Epithelial cell of proximal tubule (primary cell): Measurements from ENCODE around the gene CELF4. TPM values are rescaled to one million over a fixed set of nuclear protein-coding genes. Genes with fewer than 3 reads are reported as not detected.

Source experiments
- DNase-seq: peaks from one replicate; pipeline ENCODE4 v3.0.0-alpha.2; 2011; ENCODE audit warnings: low read depth
- H3K4me3 ChIP-seq: 2 replicates; pipeline ENCODE4 v1.5.1; 2011; ENCODE audit warnings: low read depth, mild to moderate bottlenecking, low read length
- CTCF ChIP-seq: conservative IDR thresholded peaks from 2 replicates; pipeline ENCODE4 v1.5.1; 2012; ENCODE audit warnings: low read depth, mild to moderate bottlenecking, low read length
- total RNA-seq: library from RNA; depleted of rRNA; stranded (reverse); fragments of >200 nt; gene quantifications from 2 replicates; pipeline ENCODE4 v1.2.3, GENCODE V29; 2015

The CELF4 gene
- total RNA-seq, 1 donor from 2014 or later: not detected

- no peak overlapping the region for H3K4me3 ChIP-seq
- DNase-seq: no peak
- TF ChIP-seq CTCF: no peak
Observed at GRCh38 chr18:37550118-37550875, 15.3 kb downstream of the CELF4 start.

GRCh38 chr18:37548679-37549289, 16.8 kb downstream of the CELF4 start:
- no peak for DNase-seq
- H3K4me3 ChIP-seq: no peak overlapping the region
- no peak for TF ChIP-seq CTCF

GRCh38 chr18:37547196-37547827, 18.3 kb downstream of the CELF4 start:
- no peak for DNase-seq
- no peak overlapping the region for H3K4me3 ChIP-seq
- no peak for TF ChIP-seq CTCF

- TF ChIP-seq CTCF: no peak
- no peak overlapping the region for H3K4me3 ChIP-seq
- no peak for DNase-seq
Observed at GRCh38 chr18:37546651-37547050, 18.9 kb downstream of the CELF4 start.

GRCh38 chr18:37546272-37546537, 19.4 kb downstream of the CELF4 start:
- TF ChIP-seq CTCF: no peak
- no peak overlapping the region for H3K4me3 ChIP-seq
- DNase-seq: no peak

- no peak overlapping the region for H3K4me3 ChIP-seq
- TF ChIP-seq CTCF: no peak
- no peak for DNase-seq
Observed at GRCh38 chr18:37545461-37546271, 19.9 kb downstream of the CELF4 start.
